Measurements from ENCODE around the gene CELA2A.
"Not testable (repeated sequence)": the region's sequence is repeated elsewhere in the genome, so short reads cannot be mapped to it uniquely, and the experiment has no call there.

Gene CELA2A

DNA sequence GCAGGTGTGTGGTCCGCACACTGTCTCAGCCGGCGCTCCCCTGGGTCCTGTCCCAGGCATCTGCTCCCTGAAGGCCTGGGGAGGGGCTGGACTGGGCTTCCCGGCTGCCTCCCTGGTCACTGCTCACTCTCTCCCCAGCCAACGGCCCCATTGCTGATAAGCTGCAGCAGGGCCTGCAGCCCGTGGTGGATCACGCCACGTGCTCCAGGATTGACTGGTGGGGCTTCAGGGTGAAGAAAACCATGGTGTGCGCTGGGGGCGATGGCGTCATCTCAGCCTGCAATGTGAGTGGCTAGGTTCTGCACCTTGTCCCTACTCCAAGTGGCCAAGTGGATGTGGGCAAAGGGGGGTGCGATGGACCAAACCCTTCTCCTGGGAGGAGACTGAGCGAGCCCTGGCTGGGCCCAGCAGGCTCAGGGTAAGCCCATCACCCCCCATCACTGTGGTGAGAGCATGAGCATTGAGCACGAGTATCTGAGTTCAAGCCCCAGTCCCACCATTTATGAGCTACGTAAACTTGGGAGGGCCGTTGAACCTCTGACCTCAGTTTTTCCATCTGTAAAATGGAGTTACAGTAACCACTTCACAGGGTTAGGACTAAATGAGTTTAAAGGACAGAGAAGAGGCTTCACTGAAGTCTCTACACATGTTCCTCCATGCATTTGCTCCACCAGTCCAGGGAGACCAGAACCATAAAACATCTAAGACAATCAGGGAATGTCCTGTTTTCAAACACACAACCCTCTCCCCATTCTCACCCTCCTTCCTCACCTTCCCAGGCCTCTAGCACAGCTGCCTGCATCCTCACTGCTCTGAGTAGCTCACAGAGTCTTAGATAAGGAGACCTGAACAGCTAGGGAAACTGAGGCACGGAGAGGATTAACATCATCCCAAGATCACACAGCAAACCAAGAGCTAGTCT is 11.8 kb upstream of the CELA2A start:
- DNase-seq (ENCODE audit: low spot score), result no peak

DNA sequence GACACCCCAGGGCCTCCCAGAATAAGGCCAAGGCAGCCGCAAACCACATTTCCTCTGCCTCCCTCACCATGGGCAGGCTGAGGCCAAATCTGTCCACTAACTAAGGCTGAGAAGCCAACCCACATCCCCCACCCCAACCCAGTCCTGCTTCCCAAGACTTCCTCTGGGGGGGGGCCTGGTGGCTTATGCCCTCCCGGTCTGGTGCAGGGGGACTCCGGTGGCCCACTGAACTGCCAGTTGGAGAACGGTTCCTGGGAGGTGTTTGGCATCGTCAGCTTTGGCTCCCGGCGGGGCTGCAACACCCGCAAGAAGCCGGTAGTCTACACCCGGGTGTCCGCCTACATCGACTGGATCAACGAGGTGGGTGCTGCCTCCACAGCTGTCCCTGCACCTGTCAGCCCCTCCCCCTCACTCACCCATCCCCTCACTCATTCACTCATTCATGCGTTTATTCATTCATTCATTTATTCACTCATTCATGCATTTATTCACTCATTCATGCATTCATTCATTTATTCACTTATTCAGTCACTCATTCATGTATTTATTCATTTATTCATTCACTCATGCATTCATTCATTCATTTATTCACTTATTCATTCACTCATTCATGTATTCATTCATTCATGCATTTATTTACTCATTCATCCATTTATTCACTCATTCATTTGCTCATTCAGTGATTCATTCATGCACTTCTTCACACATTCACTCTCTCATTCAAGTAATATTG is 11.0 kb upstream of the CELA2A start:
- DNase-seq (ENCODE audit: low spot score), result no peak

DNA sequence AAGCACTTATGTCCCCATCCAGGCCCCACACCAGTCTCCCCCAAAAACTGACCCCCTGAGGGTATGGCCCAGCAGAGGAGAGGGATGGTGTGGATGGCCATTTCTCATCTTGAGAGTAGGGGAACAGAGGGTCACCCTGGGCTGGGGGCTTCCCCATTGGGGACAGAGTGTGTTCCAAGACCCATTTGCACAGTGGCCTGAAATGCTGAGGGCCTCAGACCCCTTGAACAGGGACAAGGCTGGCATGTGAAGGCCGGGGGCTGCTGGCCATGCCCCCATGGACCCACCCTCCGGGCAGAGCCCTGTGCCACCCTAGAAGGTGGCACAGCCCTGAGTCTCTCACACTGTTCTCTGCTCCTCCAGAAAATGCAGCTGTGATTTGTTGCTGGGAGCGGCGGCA is 10.3 kb upstream of the CELA2A start:
- DNase-seq (ENCODE audit: low spot score), result no peak

DNA sequence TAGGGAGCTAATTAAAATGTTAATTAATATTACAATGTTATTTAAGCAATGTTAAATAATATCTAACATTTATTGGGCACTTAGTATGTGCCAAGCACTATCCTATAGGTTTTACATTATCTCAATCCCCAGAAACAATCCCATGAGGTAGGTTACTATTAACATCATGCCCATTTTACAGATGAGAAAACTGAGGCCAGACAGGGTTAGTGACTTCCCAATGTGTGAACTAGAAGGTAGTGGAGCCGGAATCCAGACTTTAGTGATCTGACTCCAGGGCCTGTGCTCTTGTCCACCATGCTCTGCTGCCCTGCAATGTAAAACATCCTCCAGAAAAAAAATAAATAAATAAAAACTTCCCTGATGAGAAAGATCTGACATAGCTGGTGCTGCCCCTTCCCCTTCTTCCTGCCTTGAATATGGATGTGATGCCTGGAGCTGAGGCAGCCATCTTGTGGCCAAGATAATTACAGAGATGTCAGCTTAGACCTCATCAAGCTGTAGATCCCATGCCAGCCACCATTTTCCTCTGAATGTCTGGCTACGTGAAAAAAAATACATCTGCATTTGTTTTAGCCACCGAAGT is 7.6 kb upstream of the CELA2A start:
- DNase-seq (ENCODE audit: low spot score), result no peak

DNA sequence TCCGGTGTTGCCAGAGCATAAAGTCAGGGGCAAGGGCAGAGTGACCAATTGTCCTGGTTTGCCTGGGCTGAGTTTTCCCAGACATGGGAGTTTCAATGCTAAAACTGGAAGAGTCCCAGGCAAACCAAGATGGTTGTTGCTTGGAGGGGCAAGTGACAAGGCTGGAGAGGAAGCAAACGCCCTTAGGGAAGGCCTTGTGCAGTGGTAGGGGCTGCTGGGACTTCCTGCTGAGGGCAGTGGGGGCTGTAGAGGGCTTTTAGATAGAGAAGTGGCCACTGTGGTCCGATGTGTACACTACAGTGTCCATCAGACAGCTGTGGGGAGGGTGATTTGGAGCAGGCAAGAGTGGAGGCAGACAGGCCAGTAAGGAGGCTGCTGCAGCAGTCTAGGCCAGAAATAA is 7.0 kb upstream of the CELA2A start:
- DNase-seq (ENCODE audit: low spot score), result no peak

DNA sequence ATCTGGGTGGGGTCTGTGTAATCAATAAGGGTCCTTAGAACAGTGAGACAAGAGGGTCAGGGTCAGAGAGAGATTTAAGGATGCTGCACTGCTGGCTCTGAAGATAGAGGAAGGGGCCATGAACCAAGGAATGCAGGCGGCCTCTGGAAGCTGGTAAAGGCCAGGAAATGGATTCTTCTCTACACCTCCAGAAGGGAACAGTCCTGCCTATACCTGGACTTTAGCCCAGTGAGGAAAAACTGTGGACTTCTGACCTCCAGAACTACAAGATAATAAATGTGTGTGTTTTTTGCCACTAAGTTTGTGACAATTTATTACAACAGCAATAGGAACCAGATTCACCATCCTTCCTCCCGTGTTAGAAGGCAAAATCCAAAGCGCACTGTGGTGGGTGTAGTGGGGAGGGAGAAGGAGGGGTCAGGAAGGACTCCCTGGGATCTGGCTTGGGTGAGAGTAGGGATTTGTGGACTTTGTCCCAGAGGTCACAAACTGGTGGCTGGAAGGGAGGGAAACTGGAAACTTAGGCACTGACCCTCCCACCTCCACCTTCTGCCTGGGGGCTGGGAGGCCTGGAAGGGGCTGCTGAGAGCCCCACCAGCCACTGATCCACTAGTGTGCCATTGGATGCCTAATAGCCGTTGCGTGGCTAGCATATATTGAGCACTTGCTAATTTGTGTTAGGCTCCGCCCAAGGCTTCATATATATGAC is 5.4 kb upstream of the CELA2A start:
- no peak for DNase-seq (ENCODE audit: low spot score)

DNA sequence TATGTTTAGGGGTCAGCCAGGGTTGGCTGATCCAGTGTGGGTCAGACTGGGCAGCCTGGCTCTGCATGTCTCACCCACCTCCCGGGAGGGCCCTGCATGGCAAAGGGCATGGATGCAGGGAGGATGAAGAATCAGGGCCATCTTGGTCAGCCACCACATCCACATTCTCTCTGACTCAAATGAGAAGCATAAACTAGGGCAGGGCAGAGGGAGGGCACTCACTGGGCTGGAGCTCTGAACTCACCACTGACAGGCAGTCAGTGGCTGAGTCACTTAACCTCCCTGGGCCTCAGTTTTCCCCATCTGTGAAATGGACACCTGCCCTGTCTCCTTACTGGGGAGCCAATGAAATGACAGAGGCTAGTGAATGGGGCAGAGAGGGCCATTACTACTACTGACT is 4.3 kb upstream of the CELA2A start:
- no peak for DNase-seq (ENCODE audit: low spot score)

DNA sequence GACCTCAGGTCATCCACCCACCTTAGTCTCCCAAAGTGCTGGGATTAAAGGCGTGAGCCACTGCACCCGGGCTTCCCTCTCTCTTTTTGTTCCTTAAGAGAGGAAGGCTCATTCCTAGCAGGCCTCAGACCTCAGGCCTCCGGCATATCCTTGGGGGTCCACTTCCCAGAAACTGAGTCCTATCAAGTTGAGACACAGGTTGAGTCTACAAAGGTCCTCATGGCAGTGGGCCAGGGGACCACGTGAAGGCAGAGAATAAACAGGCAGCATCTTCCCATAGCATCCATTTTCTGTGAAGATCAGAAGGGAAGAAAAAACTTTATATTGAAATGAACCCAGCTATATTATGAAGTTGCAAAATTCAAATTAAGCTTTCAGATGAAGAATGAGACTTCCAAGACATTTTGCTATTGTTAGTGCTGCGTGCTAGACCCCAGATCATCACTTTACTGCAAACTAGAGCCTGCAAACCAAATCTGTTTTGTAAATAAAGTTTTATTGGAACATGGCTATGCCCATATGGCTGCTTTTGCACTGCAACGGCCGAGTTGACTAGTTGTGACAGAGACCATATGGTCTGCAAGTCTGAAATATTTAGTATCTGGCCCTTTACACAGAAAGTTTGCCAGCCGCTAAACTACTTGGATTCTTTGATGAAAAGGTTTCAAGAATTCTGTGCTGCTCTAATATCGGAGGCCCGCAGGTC is 3.5 kb upstream of the CELA2A start:
- no peak for DNase-seq (ENCODE audit: low spot score)

DNA sequence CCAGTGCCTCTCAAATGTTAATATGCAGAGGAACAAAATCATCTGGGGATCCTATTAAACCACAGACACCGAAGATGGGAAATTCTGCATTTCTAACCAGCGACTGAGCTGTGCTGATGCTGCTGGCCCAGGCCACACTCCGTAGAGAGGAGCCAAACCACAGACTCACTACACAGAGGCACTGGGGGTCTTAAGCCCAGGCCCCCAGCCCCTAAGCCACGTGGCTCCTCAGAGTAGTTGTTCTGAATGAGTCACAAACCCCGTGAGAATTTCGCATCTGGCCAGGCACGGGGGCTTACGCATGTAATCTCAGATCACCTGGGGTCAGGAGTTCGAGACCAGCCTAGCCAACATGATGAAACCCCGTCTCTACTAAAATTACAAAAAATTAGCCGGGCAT is 2.8 kb upstream of the CELA2A start:
- no peak for DNase-seq (ENCODE audit: low spot score)

DNA sequence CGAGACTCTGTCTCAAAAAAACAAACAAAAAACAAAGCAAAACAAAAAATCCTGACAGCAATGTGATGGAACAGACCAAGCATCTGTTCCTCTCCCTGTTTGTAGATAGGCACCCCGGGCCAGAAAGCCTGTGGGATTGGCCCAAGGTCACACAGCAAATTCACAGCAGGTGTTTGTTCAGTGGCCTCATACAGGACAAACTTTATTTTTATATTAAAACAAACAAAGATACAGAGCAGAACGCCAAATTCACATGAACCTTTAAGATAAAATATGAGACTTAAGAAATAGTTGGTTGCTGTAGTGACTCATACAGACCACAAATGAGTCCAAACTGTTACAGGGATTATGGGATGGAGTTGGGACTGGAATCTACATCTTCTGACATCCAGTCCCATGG is 2.3 kb upstream of the CELA2A start:
- no peak for DNase-seq (ENCODE audit: low spot score)

DNA sequence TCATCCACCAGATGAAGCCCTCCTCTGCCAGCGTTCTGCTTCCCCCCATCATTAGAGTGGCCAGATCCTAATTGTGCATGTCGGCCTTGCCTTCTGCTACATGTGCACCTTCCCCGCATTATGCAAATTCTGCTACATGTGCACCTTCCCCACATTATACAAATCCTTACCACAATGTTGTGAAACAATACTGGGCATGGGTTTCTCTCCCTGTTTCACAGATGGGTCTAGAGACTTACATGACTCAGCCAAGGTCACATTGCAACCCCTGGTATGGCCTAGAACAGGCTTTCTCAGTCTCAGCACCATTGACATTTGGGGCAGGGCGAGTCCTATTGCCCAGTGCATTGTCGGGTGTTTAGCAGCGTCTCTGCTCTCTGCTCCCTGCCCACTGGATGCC is 1.0 kb upstream of the CELA2A start:
- DNase-seq (ENCODE audit: low spot score), result no peak

DNA sequence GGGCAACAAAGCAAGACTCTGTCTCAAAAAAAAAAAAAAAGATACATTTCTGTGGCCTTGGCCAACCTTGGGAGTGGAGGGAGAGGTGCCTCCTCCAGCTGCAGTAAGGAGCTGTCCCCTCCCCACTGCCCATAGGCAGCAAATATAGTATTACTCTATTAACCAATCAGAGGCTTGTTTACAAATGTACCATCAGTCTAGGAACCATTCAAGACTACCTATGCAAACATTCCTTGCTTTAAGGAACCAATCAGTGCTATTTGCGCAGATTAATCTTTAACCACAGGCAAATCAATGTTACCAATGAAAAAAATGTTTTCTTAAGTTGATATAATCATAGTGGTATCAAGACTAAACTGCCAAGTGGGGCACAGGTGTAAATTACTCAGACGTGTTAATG is 1.1 kb downstream of the CELA2A start:
- DNase-seq (ENCODE audit: low spot score), result no peak

DNA sequence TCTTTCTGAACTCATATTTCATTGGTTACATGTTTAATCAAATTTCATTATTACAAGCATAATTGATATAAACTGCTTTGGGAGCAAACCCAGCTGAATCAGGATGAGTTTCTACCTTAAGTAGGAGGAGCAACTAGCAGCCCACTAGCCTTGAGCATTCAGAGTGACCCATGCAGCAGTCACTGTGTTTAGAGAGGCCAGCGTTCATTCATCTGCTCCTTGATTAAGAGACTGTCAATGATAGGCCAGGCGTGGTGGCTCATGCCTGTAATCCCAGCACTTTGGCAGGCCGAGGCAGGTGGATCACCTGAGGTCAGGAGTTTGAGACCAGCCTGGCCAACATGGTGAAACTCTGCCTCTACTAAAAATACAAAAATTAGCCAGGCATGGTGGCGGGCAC is 1.9 kb downstream of the CELA2A start:
- not testable (repeated sequence) for DNase-seq (ENCODE audit: low spot score)

DNA sequence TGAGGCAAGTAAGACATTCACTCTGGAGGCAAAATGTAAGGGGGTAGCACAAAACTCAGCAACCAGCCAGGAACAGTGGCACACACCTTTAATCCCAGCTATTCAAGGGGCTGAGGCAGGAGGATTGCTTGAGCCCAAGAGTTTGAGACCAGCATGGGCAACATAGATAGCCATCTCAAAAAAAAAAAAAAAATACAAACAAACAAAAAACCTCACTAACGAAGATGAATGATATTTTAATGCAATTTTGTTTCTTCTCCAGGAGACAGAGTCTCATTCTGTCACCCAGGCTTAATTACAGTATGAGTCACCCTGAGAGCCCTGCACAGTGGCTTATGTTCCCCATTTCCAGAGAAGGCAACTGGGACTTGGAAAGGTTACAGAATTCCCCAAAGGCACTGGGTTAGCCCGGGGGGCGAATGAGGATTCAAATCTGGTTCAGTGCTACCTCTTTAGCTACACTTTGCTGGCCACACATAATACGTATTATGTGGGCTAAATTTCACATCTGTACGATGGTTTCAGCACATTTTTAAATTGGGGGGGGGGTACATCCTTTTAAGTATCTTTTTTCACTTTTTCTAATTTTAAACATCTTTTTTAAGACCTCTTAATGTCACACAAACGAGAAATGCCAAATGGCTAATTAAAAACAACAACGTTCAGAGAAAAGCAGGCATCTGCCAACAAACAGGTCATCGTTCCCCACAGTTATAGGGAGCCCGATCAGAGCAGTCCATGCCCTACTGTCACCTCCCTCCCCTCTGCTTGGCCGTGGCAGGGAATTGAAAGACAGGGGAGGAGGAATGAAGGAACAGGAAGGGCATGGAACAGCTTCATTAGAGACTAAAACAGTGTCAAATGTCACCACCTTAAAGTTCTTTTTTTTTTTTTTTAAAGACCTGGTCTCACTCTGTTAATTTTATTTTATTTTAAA is 3.5 kb downstream of the CELA2A start:
- no peak for DNase-seq (ENCODE audit: low spot score)

DNA sequence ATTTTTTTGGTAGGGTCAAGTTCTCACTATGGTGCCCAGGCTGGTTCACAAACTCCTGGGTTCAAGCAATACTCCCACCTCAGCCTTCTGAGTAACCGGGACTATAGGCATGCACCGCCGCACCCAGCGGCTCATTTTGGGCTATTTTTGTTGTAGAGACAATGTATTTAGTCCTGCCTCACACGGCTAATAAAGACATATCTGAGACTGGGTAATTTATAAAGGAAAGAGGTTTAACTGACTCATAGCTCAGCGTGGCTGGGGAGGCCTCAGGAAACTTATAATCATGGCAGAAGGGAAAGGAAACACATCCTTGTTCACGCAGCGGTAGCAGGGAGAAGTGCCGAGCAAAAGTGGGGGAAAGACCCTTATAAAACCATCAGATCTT is 4.2 kb downstream of the CELA2A start:
- DNase-seq (ENCODE audit: low spot score), result no peak

DNA sequence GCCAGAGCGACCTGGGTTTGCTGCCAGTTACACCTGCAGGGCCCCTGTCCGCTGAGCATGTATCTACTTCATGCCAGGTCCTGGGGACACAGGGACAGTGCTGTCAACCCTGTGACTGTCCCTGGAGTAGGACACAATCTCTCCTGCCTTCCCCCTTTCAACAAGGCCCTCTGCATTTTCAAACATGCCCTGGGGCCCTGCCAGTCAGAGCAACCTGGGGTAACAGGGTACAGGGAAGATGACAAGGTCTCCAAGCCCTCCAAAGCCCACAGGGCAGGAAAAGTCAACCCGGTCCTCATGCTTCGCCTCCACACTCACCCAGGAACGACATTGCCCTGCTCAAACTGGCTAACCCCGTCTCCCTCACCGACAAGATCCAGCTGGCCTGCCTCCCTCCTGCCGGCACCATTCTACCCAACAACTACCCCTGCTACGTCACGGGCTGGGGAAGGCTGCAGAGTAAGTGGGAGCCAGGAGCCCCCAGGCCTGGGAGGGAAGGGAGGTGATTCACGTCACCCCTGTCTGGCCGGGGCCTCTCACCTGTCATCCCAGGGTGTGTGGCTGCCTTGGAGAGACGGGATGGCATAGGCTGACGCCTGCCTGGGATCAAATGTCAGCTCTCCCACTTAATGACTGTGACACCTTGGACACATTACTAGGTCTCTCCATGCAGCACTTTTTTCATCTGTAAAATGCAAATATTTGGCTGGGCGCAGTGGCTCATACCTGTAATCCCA is 6.7 kb downstream of the CELA2A start:
- not testable (repeated sequence) for DNase-seq (ENCODE audit: low spot score)

DNA sequence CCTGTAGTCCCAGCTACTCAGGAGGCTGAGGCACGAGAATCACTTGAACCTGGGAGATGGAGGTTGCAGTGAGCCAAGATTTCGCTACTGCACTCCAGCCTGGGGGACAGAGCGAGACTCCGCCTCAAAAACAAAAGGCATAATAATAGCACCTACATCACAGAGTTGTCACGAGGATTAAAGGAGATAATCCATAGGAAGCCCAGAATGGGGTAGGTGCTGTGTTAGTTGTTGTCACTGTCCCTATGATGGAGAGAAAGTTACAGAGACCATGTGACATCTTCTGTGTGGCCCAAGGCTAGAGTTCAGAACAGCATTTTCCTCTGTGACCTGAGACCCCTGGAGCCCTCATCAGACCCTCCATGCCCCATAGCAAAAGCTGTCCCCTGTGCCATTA is 7.4 kb downstream of the CELA2A start:
- DNase-seq (ENCODE audit: low spot score), result not testable (repeated sequence)

DNA sequence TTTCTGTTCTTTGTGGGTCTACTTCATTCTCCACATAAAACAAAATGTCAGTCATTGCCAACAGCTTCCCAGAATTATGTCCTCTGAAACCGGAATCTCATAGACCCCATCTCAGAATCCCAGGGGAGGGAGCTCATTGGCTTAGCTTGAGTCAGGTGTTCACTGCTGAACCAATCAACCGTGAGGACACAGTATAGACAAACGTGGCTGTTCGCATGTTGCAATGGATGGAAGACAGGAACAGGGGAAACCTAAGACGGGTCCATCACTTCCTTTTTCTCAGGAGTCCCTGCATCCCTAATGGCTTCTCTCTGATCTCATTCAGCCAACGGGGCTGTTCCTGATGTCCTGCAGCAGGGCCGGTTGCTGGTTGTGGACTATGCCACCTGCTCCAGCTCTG is 9.1 kb downstream of the CELA2A start:
- no peak for DNase-seq (ENCODE audit: low spot score)

DNA sequence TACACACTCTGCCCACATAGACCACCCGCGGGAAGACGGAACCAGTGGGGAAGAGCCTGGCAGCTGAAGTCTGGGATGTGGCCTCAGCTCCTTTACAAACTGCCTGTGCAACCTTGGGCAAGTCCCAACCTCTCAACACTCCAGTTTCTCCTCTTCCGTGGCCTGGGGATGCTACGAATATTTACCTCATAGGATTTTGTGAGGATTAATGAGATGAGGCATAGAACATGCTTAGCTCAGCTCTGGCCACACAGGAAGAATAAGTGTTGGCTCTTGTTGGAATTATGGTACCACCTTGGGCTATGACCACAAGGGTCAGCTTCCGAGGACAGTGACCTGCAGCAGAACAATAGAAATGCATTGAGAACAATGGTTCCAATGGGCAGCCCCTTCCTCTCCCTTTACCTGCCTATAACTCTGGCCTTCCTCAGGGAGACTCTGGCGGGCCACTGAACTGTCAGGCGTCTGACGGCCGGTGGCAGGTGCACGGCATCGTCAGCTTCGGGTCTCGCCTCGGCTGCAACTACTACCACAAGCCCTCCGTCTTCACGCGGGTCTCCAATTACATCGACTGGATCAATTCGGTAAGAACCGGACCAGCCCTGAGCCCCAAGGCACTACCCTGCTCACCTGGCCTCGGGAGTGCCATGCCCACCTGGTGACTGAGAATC is 10.6 kb downstream of the CELA2A start:
- DNase-seq (ENCODE audit: low spot score), result not testable (repeated sequence)

All from CD4-positive, alpha-beta T cell treated with Interleukin-15 for 4 hours (primary cell).